ENCODE measurements around the gene KDM2B. TPM values are rescaled to one million over a fixed set of nuclear protein-coding genes. Genes with fewer than 3 reads are reported as not detected.

The KDM2B gene
- total and polyA plus RNA-seq, 2 experiments from 2014 or later = 30.8 to 82.1 TPM

GRCh38 chr12:121574025-121574424, 6.8 kb downstream of the KDM2B start:
- H3K27me3 ChIP-seq = no peaks in the 10 kb centered on the region
- H3K4me3 ChIP-seq = no peak overlapping the region
- H3K27ac ChIP-seq = no peak overlapping the region
- TF ChIP-seq CTCF (IDR thresholded peaks at IDR 0.05; ENCODE audit: low read depth, low read length) = no peak
- no peak for DNase-seq (ENCODE audit: low read depth in 1 of 2, low spot score in 1 of 2)
- peaks cover 9% of the 10 kb centered on the region for H3K36me3 ChIP-seq
- no peaks in the 10 kb centered on the region for H3K9me3 ChIP-seq (ENCODE audit: low read depth)
- peaks cover 28% of the 10 kb centered on the region for H3K4me1 ChIP-seq (ENCODE audit: low read depth)

- Histone ChIP-seq H3K9me3 (ENCODE audit: low read depth) (no peaks in the 10 kb centered on the region), H3K36me3 (peaks cover 9% of the 10 kb centered on the region), H3K27ac (no peak overlapping the region), H3K4me1 (ENCODE audit: low read depth) (peaks cover 10% of the 10 kb centered on the region), H3K4me3 (no peak overlapping the region), H3K27me3 (no peaks in the 10 kb centered on the region)
- DNase-seq (ENCODE audit: low read depth in 1 of 2, low spot score in 1 of 2) = no peak
- TF ChIP-seq CTCF (IDR thresholded peaks at IDR 0.05; ENCODE audit: low read depth, low read length) = no peak
These were observed 8.9 kb downstream of the KDM2B start for GRCh38 chr12:121571920-121572319.

DNA sequence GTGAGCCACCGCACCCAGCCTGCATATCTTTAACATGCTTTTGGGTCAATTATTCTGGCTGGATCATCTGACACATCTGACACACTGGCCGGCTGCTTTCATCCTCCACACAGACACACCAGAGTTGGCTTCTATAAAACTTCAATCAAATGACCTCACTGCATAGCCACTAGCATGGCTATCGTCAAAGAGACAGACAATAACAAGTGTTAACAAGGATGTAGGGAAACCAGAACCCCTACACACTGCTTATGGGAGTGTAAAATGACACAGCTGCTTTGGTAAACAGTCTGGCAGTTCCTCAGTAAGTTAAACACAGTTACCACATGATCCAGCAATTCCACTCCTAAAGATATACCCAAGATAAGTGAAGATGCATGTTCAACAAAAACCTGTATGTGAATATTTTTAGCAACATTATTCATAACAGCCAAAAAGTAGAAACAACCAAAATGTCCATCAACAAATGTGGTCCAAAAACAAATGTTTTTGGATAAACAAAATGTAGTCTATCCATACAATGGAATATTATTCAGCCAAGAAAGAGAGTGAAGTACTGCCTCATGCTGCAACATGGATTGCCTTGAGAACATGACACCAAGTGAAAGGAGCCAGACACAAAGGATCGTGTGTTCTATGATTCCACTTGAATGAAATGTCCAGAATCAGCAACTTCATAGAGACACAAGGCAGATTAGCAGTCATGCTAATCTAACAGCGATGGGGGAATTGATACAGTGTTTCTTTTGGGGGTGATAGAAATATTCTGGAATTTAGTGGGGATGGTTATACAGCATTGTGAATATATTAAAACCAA, 10.1 kb downstream of the KDM2B start:
- no peak overlapping the region for H3K27ac ChIP-seq
- peaks cover 6% of the 10 kb centered on the region for H3K4me1 ChIP-seq (ENCODE audit: low read depth)
- H3K9me3 ChIP-seq (ENCODE audit: low read depth) = no peaks in the 10 kb centered on the region
- no peak for DNase-seq (ENCODE audit: low read depth in 1 of 2, low spot score in 1 of 2)
- H3K27me3 ChIP-seq = no peaks in the 10 kb centered on the region
- peaks cover 9% of the 10 kb centered on the region for H3K36me3 ChIP-seq
- H3K4me3 ChIP-seq = no peak overlapping the region
- TF ChIP-seq CTCF (IDR thresholded peaks at IDR 0.05; ENCODE audit: low read depth, low read length) = no peak

DNA sequence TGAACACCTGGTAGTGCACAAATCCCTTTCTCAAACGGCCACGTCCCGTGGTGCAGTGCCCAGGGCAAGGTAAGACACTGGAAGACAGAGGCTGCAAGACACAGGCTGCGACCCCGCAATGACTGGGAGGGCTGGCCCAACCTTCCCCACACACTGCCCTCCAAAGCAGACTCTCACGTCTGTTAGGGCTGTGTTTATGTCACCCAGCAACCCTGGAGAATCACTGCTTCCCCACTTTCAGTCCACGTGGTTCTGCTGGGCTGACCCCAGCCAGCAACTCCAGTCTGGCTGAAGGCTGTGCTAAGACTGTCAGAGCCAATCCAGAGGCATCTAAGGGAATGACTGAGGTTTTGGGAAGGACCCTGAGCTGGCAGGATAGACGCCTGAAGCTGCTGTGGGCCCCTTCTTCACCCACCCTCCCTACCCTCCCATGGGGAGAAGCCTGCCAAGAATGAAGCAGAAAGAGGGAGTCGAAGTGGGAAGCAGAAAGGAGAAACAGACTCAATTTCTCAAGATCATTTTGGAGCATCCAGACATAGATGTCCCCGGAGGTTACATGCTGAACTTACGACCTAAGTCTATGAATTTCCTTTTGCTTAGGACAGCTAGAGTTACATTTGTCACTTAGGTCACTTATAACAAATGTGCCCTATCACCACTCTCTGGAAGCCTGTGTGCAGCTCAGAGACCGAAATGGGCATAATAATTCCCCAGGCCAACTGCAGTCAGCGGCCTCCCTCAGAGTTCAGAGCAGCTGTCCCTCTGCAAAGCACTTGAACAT, 11.7 kb downstream of the KDM2B start:
- no peaks in the 10 kb centered on the region for H3K9me3 ChIP-seq (ENCODE audit: low read depth)
- peak overlapping the region; percentile 78 for H3K27ac ChIP-seq
- peaks cover 6% of the 10 kb centered on the region for H3K4me1 ChIP-seq (ENCODE audit: low read depth)
- no peak for TF ChIP-seq CTCF (IDR thresholded peaks at IDR 0.05; ENCODE audit: low read depth, low read length)
- H3K4me3 ChIP-seq = no peak overlapping the region
- peak in 1 of 2 donors; percentile 67 for DNase-seq (ENCODE audit: low read depth in 1 of 2, low spot score in 1 of 2)
- H3K27me3 ChIP-seq = no peaks in the 10 kb centered on the region
- H3K36me3 ChIP-seq = peaks cover 3% of the 10 kb centered on the region

DNA sequence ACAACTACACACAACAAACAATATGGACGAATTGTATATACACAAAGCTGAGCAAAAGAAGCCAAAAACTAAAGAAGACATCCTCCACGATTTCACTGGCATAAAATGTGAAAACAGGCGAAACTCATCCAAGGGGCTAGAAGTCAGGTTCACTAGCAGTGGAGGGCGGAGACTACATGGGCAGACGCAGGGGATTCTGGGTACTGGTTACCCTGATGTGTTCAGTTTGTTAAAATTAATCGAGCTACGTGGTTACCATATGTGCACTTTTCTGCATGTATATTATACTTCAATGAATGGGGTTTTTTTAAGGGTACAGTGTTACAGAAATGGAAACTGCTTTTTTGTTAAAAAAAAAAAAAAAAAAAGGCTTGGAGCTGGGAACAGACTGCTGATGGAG, 12.3 kb downstream of the KDM2B start:
- no peak for DNase-seq (ENCODE audit: low read depth in 1 of 2, low spot score in 1 of 2)
- no peak for TF ChIP-seq CTCF (IDR thresholded peaks at IDR 0.05; ENCODE audit: low read depth, low read length)
- no peak overlapping the region for H3K4me3 ChIP-seq
- no peak overlapping the region for H3K27ac ChIP-seq
- no peaks in the 10 kb centered on the region for H3K27me3 ChIP-seq
- peaks cover 6% of the 10 kb centered on the region for H3K4me1 ChIP-seq (ENCODE audit: low read depth)
- H3K9me3 ChIP-seq (ENCODE audit: low read depth) = no peaks in the 10 kb centered on the region
- no peaks in the 10 kb centered on the region for H3K36me3 ChIP-seq

Measured in cardiac muscle cell (in vitro differentiated cells and primary cell).